ENCODE data around the gene DNAH3.
"Not testable (repeated sequence)": the region's sequence is repeated elsewhere in the genome, so short reads cannot be mapped to it uniquely, and the experiment has no call there.

Gene DNAH3

DNA sequence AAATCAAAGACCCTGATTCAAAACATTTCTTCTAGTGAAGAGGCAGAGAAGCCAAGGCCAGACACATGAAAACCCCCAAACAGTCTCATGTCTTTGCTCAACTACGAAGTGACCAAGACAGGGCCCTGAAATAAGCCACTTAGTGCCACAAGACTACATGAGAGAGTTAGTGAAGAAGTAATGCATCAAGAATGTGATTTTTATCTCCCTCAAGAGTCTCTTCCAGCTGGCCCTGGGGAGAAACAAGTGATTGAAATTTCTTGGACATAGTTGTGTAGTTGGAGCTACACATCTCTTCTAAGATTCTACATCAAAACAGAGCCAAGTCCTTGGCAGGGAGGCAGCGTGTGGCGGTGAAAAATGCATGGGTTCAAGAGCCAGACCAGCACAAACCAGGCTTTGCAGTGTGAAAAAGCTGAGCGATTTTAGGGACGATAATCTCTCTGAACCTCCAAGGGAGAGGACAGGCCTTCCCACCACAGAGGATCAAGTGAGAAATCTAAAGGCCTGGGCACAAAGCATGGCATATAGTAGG, 219.5 kb downstream of the DNAH3 start:
- no peak for DNase-seq

GRCh38 chr16:20930365-20930690, 220.3 kb downstream of the DNAH3 start:
- no peak for DNase-seq

- DNase-seq, result not testable (repeated sequence)
Measured at GRCh38 chr16:20929676-20930364, 220.8 kb downstream of the DNAH3 start.

GRCh38 chr16:20928774-20929411, 221.8 kb downstream of the DNAH3 start:
- DNase-seq, result no peak

GRCh38 chr16:20925751-20926150, 224.9 kb downstream of the DNAH3 start:
- no peak for DNase-seq

- no peak for DNase-seq
Measured at GRCh38 chr16:20923876-20924275, 226.8 kb downstream of the DNAH3 start.

GRCh38 chr16:20920799-20921198, 229.8 kb downstream of the DNAH3 start:
- no peak for DNase-seq

- no peak for DNase-seq
Measured at GRCh38 chr16:20920091-20920490, 230.6 kb downstream of the DNAH3 start.

GRCh38 chr16:20918486-20919239, 232.0 kb downstream of the DNAH3 start:
- DNase-seq, result no peak

- DNase-seq, result peak; percentile 67
Measured at GRCh38 chr16:20916942-20917341, 233.7 kb downstream of the DNAH3 start.

- DNase-seq, result no peak
Measured at GRCh38 chr16:20916289-20916688, 234.4 kb downstream of the DNAH3 start.

- no peak for DNase-seq
Measured at GRCh38 chr16:20911361-20911760, 239.3 kb downstream of the DNAH3 start.

DNA sequence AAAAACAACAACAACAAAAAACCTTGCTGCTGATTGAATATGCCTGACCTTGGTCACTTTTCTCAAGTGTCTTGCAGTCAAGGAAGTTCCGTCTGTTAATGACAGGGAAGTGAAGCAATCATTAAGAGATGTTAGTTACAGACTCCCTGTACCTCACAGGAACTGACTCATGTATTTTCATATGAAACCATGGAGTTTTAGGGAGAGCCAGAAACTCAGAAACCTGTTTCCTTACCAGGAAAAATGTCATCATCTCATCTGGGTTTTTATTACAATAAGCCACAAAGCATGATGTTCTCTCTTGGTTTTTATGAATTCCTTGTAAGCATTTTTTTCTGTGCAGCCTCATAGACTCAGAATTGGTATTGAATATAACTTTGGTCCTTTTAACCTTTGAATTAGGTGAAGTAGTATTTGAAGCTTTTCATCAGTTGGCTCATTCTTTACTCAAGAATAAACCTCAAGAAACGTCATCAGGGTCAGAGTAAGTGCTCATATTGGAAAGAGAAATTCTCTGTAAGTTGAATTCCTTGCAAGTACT, 239.8 kb downstream of the DNAH3 start:
- peak; percentile 72 for DNase-seq

GRCh38 chr16:20906341-20907255, 244.0 kb downstream of the DNAH3 start:
- no peak for DNase-seq

GRCh38 chr16:20905576-20905975, 245.1 kb downstream of the DNAH3 start:
- DNase-seq, result no peak

DNA sequence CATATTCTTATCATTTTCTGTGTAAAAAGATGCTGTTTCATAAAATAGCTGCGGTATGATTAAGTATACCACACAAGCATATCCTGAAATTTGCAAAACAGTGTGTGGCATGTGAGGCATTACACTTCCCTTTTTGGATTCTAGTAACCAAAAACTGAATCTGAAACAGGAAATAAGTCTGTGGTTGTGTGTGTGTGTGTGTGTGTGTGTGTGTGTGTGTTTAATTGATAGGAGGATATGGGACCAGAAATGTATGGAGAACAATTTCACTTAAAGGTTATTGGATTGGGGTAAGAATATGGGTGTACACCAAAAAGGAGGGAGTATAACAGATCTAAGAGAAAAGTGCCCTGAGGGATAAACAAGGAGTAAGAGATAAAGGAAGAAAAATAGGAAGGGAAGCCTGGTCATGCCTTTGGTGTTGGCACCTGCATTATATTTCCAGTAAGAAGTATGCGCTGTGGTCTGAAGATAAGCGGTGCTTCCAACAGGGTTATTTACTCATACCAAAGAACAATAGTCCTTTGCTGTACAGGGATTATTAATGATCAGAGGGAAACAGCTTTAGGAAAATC, 246.1 kb downstream of the DNAH3 start:
- DNase-seq, result peak; percentile 86

- no peak for DNase-seq
Measured at GRCh38 chr16:20903899-20904506, 246.6 kb downstream of the DNAH3 start.

- DNase-seq, result peak; percentile 77
Measured at GRCh38 chr16:20903116-20903898, 247.3 kb downstream of the DNAH3 start.

GRCh38 chr16:20902426-20902825, 248.2 kb downstream of the DNAH3 start:
- DNase-seq, result no peak

DNA sequence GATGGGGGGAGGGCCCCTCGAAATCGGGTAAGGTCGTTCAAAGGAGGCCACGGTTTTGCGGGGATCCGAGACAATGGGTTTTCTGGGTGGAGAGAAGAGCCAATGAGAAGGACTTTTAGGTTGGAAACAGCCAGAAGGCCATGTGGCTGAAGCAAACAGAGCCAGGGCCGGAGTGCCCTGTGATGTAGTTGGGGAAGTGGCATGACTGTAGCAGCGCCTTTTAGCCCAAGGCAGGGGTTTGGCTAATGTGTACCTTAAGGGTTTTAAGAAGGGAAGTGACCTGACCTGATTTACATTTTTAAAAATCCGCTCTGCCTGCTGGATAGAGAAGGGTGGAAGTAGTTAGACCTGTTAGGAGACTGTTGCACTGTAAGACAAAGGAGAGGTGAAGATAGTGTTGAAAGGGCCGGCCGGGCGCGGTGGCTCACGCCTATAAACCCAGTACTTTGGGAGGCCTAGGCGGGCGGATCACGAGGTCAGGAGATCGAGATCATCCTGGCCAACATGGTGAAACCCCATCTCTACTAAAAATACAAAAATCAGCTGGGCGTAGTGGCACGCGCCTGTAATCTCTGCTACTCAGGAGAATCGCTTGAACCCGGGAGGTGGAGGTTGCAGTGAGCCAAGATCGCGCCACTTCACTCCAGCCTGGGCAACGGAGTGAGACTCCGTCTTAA, 249.1 kb downstream of the DNAH3 start:
- DNase-seq, result peak; percentile 68

All from hematopoietic multipotent progenitor cell treated with erythropoietin and hydrocortisone succinate and interleukin-3 and kit ligand, for 6 days (in vitro differentiated cells).